Thyroid gland (tissue), 4 donors: ENCODE measurements around the gene C3orf18.

Experiments used
- POLR2A ChIP-seq, 2 donors: fragments of 450-650 bp; IDR thresholded peaks; one replicate each; pipeline ENCODE4 v1.6.1; 2017; ENCODE audit warnings: antibody characterized with exemption in 2 of 2, mild to moderate bottlenecking in 2 of 2, moderate library complexity in 1 of 2
- TF ChIP-seq, protein P1 (sequence below), 6 experiments: fragments of 200-600 bp in 3 of 6; fragments of 450-650 bp in 3 of 6; sonication (generic) in 3 of 6; IDR thresholded peaks; one replicate each; pipeline ENCODE4 v1.5.1; 2016 to 2019; ENCODE audit warnings: antibody characterized with exemption in 6 of 6, mild to moderate bottlenecking in 2 of 6, inconsistent platforms in 1 of 6, moderate library complexity in 1 of 6

DNA sequence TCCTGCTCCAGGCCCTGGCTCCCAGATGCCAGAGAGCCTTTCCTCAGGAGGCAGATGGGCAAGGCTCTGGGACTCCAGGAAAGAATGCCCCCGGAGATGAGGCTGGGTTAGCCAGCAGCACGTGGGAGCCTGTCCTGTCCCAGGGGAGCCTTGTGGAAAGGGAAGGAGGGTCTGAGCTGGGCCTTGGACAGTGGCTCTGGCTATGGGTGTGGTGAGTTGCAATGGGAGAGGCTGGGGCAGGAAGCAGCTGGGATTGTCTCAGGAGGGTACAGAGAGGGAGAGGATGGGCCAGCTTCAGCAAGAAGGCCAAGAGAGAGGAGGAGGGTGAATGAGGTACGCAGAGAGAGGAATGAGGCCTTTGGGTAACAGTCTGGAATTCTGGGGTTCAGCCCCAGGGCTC lies 46.7 kb downstream of the C3orf18 start:
- TF ChIP-seq, protein P1, sequence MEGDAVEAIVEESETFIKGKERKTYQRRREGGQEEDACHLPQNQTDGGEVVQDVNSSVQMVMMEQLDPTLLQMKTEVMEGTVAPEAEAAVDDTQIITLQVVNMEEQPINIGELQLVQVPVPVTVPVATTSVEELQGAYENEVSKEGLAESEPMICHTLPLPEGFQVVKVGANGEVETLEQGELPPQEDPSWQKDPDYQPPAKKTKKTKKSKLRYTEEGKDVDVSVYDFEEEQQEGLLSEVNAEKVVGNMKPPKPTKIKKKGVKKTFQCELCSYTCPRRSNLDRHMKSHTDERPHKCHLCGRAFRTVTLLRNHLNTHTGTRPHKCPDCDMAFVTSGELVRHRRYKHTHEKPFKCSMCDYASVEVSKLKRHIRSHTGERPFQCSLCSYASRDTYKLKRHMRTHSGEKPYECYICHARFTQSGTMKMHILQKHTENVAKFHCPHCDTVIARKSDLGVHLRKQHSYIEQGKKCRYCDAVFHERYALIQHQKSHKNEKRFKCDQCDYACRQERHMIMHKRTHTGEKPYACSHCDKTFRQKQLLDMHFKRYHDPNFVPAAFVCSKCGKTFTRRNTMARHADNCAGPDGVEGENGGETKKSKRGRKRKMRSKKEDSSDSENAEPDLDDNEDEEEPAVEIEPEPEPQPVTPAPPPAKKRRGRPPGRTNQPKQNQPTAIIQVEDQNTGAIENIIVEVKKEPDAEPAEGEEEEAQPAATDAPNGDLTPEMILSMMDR (IDR thresholded peaks at IDR 0.05), result no peak
- no peak for TF ChIP-seq POLR2A (IDR thresholded peaks at IDR 0.05)
